IPS DF 4.7 (cell line): ENCODE results near the gene LZTFL1.
"Not testable (repeated sequence)": the region's sequence is repeated elsewhere in the genome, so short reads cannot be mapped to it uniquely, and the experiment has no call there.

Experiments
- DNase-seq: peaks from one replicate; pipeline ENCODE4 v3.0.0-alpha.2; 2013; ENCODE audit warnings: low spot score; ENCODE audit errors: extremely low read depth

The LZTFL1 gene

GRCh38 chr3:45864760-45865519 lies 23.0 kb upstream of the LZTFL1 start:
- no peak for DNase-seq

DNA sequence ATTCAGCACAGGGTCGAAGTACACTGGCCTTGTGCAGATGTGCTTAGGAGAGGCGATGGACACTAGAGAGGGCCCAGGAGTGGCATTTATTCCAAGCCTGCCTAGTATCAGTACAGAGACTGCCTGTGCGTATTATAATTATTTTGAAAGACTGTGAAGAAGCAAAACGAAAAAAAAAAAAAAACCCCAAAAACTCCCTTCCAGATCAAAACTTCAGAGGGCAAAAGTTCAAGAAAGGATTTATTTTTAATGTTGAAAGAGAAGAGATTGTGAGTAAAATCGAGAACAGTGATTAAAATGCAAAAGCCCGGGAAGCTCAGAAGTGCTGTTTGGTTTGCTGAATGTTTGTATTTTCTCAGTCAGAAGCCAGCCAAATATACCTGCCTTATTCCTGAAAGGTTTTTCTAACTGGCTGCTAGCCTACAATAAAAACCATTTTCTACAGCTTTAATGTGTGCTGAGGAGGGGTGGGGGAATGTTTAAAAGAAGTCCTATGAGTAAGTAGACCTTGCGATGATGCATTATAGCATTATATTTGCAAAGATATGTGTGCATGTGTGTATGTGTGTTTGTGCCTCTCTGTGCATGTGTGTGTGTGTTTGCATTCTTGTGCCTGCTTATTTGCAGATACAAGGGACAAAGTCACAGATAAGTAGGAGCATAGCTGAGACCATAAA lies 19.3 kb upstream of the LZTFL1 start:
- DNase-seq, result no peak

- no peak for DNase-seq
These were observed 18.6 kb upstream of the LZTFL1 start for GRCh38 chr3:45860481-45860880.

DNA sequence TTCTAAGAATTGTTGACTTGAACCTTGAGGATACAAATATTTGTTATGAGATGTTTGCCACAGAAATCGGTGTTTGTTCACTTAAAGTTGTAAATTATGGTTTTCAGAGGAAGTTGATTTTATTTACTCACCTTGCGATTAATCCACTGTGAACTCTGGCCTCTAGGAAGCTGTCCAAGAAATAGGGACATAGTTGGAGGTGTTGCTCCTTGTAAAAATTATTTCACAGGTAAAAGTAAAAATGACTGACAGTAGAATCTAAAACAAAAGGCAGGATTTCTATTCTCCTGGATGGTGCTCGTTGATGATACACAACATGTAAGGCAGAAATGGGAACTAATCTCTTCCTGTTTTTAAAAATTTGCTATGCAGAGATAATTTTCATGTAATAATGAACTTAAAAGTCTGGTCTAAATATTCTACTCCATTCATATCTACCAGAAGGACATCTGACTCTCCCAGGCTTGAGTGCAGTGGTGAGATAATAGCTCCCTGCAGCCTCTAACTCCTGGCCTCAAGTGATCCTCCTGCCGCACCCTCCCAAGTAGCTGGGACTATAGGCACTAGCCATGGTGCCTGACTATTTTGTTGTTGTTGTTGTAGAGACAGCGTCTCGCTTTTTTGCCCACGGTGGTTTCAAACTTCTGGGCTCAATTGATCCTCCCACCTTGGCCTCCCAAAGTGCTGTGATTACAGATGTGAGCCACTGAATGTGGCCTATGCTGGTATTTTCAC lies 17.1 kb upstream of the LZTFL1 start:
- no peak for DNase-seq

DNA sequence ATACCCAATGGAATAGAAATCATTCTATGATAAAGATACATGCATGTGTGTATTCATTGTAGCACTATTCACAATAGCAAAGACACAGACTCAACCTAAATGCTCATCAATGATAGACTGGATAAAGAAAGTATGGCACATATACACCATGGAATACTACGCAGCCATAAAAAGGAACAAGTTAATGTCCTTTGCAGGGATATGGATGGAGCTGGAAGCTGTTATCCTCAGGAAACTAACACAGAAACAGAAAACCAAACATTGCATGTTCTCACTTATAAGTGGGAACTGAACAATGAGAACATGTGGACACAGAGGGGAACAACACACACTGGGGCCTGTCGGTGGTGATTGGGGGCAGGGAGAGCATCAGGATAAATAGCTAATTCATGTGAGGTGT lies 15.1 kb upstream of the LZTFL1 start:
- not testable (repeated sequence) for DNase-seq

DNA sequence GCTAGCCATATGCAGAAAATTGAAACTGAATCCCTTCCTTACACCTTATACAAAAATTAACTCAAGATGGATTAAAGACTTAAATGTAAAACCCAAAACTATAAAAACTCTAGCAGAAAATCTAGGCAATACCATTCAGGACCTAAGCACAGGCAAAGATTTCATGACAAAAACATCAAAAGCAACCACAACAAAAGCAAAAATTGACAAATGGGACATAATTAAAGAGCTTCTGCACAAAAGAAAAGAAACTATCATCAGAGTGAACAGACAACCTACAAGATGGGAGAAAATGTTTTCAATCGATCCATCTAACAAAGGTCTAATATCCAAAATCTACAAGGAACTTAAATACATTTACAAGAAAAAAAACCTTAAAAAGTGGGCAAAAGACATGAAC lies 14.4 kb upstream of the LZTFL1 start:
- DNase-seq, result not testable (repeated sequence)

DNA sequence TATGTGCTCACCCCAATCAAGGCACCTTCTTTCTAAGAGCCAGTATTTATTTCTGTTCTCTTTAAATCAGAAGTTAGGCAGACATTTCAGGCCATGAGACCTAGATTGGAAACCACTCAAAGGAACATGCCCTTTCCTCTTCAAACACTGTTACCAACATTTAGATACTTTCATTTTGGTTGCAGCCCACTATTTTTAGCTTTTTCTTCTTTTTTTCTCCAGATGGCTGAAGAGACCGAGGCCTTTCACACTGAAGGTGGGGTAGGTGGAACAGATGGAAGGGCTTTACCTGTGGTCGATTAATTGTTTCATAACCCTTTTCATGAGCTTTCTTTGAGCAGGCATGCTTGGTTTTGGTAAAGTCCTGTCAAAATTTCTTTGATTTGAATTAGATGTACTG lies 10.9 kb upstream of the LZTFL1 start:
- no peak for DNase-seq

GRCh38 chr3:45848392-45848791 lies 6.5 kb upstream of the LZTFL1 start:
- DNase-seq, result no peak

DNA sequence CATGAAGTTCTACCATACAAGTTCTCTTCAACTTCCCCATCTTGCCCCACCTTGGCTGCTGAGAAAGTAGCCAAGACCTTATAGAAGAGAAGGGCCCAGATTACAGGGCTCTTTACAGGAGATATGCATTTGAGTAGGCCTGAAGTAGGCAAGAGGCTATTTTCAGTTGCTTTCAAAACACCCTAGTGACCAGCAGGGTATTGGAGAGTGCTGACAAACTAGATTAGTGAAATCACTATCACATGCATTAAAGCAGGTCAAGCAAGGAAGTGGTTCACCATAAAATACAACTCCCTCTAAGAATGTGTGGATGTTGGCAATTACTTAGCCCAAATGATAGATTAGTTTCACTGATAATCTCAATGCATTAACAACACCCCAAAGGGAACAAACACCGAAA lies 2.7 kb upstream of the LZTFL1 start:
- DNase-seq, result no peak

- no peak for DNase-seq
These were observed 1.1 kb upstream of the LZTFL1 start for GRCh38 chr3:45842851-45843625.

- DNase-seq, result no peak
These were observed 531 bp downstream of the LZTFL1 start for GRCh38 chr3:45841420-45841756.

DNA sequence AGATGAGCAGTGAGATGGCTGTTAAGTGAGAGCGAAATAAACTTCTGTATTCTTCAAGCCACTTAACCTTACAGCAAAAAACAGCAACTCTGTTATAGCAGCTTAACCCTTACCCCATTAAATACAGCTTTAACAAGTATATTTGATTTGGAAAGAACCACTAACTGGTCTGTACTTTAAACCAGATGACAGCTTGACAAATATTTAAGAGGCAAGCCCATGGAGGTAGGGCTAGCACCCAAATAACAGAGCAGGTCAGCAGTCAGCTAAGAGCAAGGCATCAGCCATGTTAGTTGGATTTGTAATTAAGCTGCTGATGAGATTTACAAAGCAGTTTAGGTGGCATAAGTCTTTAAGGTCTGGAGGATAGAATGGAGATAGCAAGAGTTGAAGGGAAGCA lies 3.5 kb downstream of the LZTFL1 start:
- no peak for DNase-seq

DNA sequence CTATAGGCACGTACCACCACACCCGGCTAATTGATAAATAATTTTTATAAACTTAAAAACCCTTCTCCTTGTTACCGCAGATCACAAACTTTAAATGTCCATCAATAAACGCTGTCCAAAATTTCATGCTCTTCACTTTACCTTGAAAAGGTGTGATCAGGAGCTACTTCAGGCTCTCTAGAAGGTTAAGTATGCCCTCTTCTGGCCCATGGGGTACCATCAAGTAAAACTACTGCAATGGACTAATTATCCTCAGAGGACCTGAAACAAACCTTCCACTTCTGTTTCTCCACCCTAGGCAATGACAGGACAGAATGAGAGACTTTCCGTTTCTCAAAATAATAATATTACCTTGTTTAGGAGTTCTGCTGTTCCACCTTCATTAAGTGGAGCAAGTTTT lies 9.2 kb downstream of the LZTFL1 start:
- DNase-seq, result no peak

DNA sequence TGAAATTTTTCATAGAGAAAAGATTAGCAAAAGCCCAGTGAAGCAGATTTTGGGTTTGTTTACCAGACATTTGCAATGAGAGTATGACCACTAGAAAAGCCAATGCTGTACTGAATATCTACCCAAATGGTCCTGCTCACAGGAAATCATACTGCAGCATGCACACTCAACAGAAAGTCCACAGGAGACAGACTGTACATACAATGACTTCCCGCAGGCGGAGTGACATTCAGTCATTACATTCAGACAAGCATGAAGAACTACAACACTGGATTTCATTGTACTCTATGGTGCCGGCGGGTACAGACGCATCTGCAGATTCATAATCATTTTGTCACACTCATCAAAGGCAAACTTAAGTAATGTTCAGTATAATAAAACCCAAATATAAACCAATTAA lies 11.8 kb downstream of the LZTFL1 start:
- no peak for DNase-seq

- DNase-seq, result no peak
These were observed 15.0 kb downstream of the LZTFL1 start for GRCh38 chr3:45826908-45827307.

- no peak for DNase-seq
These were observed 15.6 kb downstream of the LZTFL1 start for GRCh38 chr3:45826321-45826720.

DNA sequence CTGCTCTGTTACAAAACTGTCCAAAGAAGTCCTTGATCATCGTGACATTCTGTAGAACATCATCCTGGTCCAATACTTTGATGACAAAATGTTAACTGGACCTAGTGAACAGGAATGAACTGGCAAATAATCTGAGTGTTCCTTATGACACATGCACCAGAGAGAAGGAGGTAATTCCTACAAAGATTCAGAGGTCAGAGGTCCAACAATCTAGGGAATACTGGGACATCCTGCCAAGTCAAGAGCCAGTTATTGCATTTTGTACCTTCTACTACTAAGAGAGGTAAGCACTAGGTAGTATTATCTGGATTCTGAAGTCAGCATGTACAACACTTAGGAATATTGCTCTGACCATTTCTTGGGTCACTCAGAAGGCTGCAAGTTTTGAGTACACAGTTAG lies 20.8 kb downstream of the LZTFL1 start:
- DNase-seq, result no peak

- DNase-seq, result no peak
These were observed 22.4 kb downstream of the LZTFL1 start for GRCh38 chr3:45819543-45819942.

GRCh38 chr3:45817831-45818522 lies 23.9 kb downstream of the LZTFL1 start:
- no peak for DNase-seq

DNA sequence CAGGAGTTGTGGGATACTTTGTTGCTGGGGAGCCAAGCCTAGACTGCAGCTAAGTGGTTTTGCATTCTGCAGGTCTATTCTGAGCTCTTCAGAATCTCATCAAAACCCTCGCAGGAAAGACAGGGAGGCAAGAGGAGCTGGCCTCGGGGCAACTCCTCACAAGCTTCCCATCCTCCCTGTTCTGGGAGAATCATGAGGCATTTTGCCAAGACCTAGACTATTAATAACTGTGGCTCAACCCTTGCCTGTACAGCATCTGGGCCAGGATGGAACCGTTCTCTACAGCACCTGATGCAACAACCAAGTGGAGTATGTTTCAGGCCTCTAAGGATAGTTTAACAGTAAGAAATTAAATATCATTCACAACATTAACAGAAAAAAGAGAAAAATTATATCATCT lies 25.4 kb downstream of the LZTFL1 start:
- DNase-seq, result no peak

DNA sequence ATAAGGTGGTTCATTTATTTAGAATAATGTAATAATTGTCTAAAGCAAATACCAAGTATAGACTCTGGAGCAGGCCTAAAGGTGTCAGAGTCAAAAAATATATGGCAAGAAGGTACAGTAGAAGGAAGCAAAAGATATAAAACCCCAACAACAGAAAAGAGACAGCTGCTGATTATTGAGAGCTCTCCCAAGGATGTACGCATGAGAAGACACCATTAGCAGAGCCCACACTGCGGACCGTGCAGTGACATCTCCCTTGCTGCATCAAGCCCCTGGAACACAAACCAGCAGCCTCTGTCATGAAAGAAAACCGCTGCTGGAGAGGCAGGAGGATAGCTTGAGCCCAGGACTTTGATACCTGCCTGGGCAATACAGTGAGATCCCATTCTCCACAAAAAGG lies 27.6 kb downstream of the LZTFL1 start:
- no peak for DNase-seq
